H9 (cell line): Measurements from ENCODE around the gene TTC9B. TPM values are rescaled to one million over a fixed set of nuclear protein-coding genes. Genes with fewer than 3 reads are reported as not detected.
A peak's percentile ranks its signal among the peaks of the same experiment; 100 is the strongest.

Source experiments
- DNase-seq: peaks from one replicate; pipeline ENCODE4 v3.0.0-alpha.2; 2017
- H2AFZ ChIP-seq: one replicate; pipeline ENCODE4 v1.6.1; 2013; ENCODE audit warnings: mild to moderate bottlenecking, low read length, control low read depth, moderate library complexity
- H2AK5ac ChIP-seq: 2 replicates; pipeline ENCODE4 v1.6.1; 2013; ENCODE audit warnings: low read length, control low read depth, mixed read lengths; ENCODE audit not compliant: insufficient read length
- H2BK120ac ChIP-seq: one replicate; pipeline ENCODE4 v1.6.1; 2013; ENCODE audit warnings: low read depth, mild to moderate bottlenecking, low read length, control low read depth, inconsistent platforms; ENCODE audit not compliant: poor library complexity, severe bottlenecking
- H2BK12ac ChIP-seq: 2 replicates; pipeline ENCODE4 v1.6.1; 2013; ENCODE audit warnings: low read length, control low read depth, mixed read lengths, low read depth; ENCODE audit not compliant: insufficient read length
- H2BK15ac ChIP-seq: 2 replicates; pipeline ENCODE4 v1.6.1; 2013; ENCODE audit warnings: low read depth, low read length, control low read depth
- H2BK20ac ChIP-seq: one replicate; pipeline ENCODE4 v1.6.1; 2013; ENCODE audit warnings: low read depth, mild to moderate bottlenecking, low read length, control low read depth, inconsistent platforms; ENCODE audit not compliant: poor library complexity, severe bottlenecking
- H2BK5ac ChIP-seq: 2 replicates; pipeline ENCODE4 v1.6.1; 2013; ENCODE audit warnings: low read length, control low read depth, mixed read lengths; ENCODE audit not compliant: insufficient read length
- H3K14ac ChIP-seq: 2 replicates; pipeline ENCODE4 v1.6.1; 2013; ENCODE audit warnings: low read length, control low read depth; ENCODE audit not compliant: insufficient read depth
- H3K18ac ChIP-seq: 2 replicates; pipeline ENCODE4 v1.6.1; 2013; ENCODE audit warnings: low read depth, mild to moderate bottlenecking, mixed read lengths, low read length, control low read depth; ENCODE audit not compliant: insufficient read length
- H3K23ac ChIP-seq: 2 replicates; pipeline ENCODE4 v1.6.1; 2013; ENCODE audit warnings: low read length, control low read depth, mixed read lengths, low read depth; ENCODE audit not compliant: insufficient read length
- H3K23me2 ChIP-seq: 2 replicates; pipeline ENCODE4 v1.6.1; 2013; ENCODE audit warnings: low read depth, mild to moderate bottlenecking, mixed read lengths, low read length, control low read depth; ENCODE audit not compliant: insufficient read length, poor library complexity, severe bottlenecking
- H3K27ac ChIP-seq: 2 replicates; pipeline ENCODE4 v1.5.1; 2013; ENCODE audit warnings: low read length, control low read depth, mixed read lengths, low read depth; ENCODE audit not compliant: insufficient read length
- H3K27me3 ChIP-seq: 2 replicates; pipeline ENCODE4 v1.6.1; 2013; ENCODE audit warnings: low read length, control low read depth, inconsistent platforms; ENCODE audit not compliant: insufficient read depth
- H3K4ac ChIP-seq: 2 replicates; pipeline ENCODE4 v1.6.1; 2013; ENCODE audit warnings: low read depth, mild to moderate bottlenecking, control low read depth, inconsistent platforms, low read length, moderate library complexity
- H3K4me1 ChIP-seq: 2 replicates; pipeline ENCODE4 v1.6.1; 2013; ENCODE audit warnings: low read length, control low read depth, inconsistent platforms; ENCODE audit not compliant: insufficient read depth
- H3K4me2 ChIP-seq: 2 replicates; pipeline ENCODE4 v1.6.1; 2013; ENCODE audit warnings: low read length, control low read depth, mixed read lengths; ENCODE audit not compliant: insufficient read length, insufficient read depth
- H3K56ac ChIP-seq: 2 replicates; pipeline ENCODE4 v1.6.1; 2013; ENCODE audit warnings: low read depth, mild to moderate bottlenecking, mixed read lengths, low read length, control low read depth; ENCODE audit not compliant: insufficient read length
- H3K79me1 ChIP-seq: 2 replicates; pipeline ENCODE4 v1.6.1; 2013; ENCODE audit warnings: low read depth, mild to moderate bottlenecking, moderate library complexity, low read length, control low read depth, inconsistent platforms; ENCODE audit not compliant: insufficient read depth, poor library complexity, severe bottlenecking
- H3K79me2 ChIP-seq: 2 replicates; pipeline ENCODE4 v1.6.1; 2013; ENCODE audit warnings: low read length, control low read depth, inconsistent platforms; ENCODE audit not compliant: insufficient read depth
- H3K9ac ChIP-seq: 2 replicates; pipeline ENCODE4 v1.6.1; 2013; ENCODE audit warnings: low read length, control low read depth, mixed read lengths; ENCODE audit not compliant: insufficient read length; ENCODE audit errors: extremely low read depth
- H3K9me3 ChIP-seq: one replicate; pipeline ENCODE4 v1.6.1; 2013; ENCODE audit warnings: low read depth, low read length, inconsistent platforms; ENCODE audit not compliant: control insufficient read depth
- H3T11ph ChIP-seq: one replicate; pipeline ENCODE4 v1.6.1; 2013; ENCODE audit warnings: mild to moderate bottlenecking, low read length, control low read depth, inconsistent platforms
- H4K20me1 ChIP-seq: one replicate; pipeline ENCODE4 v1.6.1; 2013; ENCODE audit not compliant: control insufficient read depth, insufficient read length, insufficient read depth
- H4K5ac ChIP-seq: 2 replicates; pipeline ENCODE4 v1.6.1; 2013; ENCODE audit warnings: low read depth, mild to moderate bottlenecking, mixed read lengths, low read length, control low read depth; ENCODE audit not compliant: insufficient read length
- H4K8ac ChIP-seq: replicated peaks from 2 replicates; pipeline ENCODE4 v1.6.1; 2013; ENCODE audit warnings: low read length, control low read depth, mixed read lengths, low read depth; ENCODE audit not compliant: insufficient read length
- H4K91ac ChIP-seq: 2 replicates; pipeline ENCODE4 v1.6.1; 2013; ENCODE audit warnings: low read depth, mild to moderate bottlenecking, moderate library complexity, mixed read lengths, low read length, control low read depth; ENCODE audit not compliant: insufficient read length
- H3K27ac Mint-ChIP-seq, 3 experiments: 2 replicates in 2 of 3; 3 replicates in 1 of 3; pipeline ENCODE4 v1.8.0; 2020 to 2021; ENCODE audit warnings: mixed read lengths in 3 of 3, mild to moderate bottlenecking in 1 of 3, moderate library complexity in 1 of 3
- H3K27me3 Mint-ChIP-seq: 2 replicates; pipeline ENCODE4 v1.8.0; 2021; ENCODE audit warnings: low read depth, mild to moderate bottlenecking, moderate library complexity, mixed read lengths
- H3K36me3 Mint-ChIP-seq, 3 experiments: 2 replicates in 2 of 3; 3 replicates in 1 of 3; pipeline ENCODE4 v1.8.0; 2020 to 2021; ENCODE audit warnings: low read depth in 3 of 3, mixed read lengths in 3 of 3; ENCODE audit not compliant: insufficient read depth in 1 of 3
- H3K4me1 Mint-ChIP-seq, 2 experiments: 2 replicates each; pipeline ENCODE4 v1.8.0; 2020; ENCODE audit warnings: mixed read lengths in 2 of 2
- H3K4me3 Mint-ChIP-seq, 2 experiments: 2 replicates in 1 of 2; 3 replicates in 1 of 2; pipeline ENCODE4 v1.8.0; 2020 to 2021; ENCODE audit warnings: mild to moderate bottlenecking in 2 of 2, mixed read lengths in 2 of 2, moderate library complexity in 1 of 2
- H3K9me3 Mint-ChIP-seq, 2 experiments: 2 replicates in 1 of 2; 3 replicates in 1 of 2; pipeline ENCODE4 v1.8.0; 2020; ENCODE audit warnings: mild to moderate bottlenecking in 2 of 2, mixed read lengths in 2 of 2, moderate library complexity in 1 of 2
- CTCF ChIP-seq: fragments of 200-600 bp; sonication (generic); conservative IDR thresholded peaks from 3 replicates; pipeline ENCODE4 v1.8.0; 2021; ENCODE audit warnings: antibody characterized with exemption, mild to moderate bottlenecking
- WGBS: extraction: QIAGEN DNeasy Blood & Tissue Kit; methylation state at CpG from one replicate; pipeline ENCODE4 v1.1.7; 2013; ENCODE audit warnings: missing lambda C conversion rate, low lambda C conversion rate, mixed read lengths; ENCODE audit not compliant: insufficient read length; ENCODE audit errors: extremely low coverage; 5-methylcytosine and 5-hydroxymethylcytosine counted together
- total RNA-seq: library from RNA; stranded (reverse); gene quantifications from 2 replicates; pipeline ENCODE4 v1.2.1, GENCODE V29; 2021

Gene TTC9B
- total RNA-seq, 1 experiment from 2014 or later: 0.15 TPM

- Histone ChIP-seq H4K5ac (no peak overlapping the region), H2BK12ac (no peak overlapping the region), H3K79me2 (no peaks in the 10 kb centered on the region), H2BK20ac (no peak overlapping the region), H3T11ph (no peak overlapping the region), H3K14ac (no peak overlapping the region), H2BK120ac (no peak overlapping the region), H4K91ac (no peak overlapping the region), H3K4ac (no peak overlapping the region), H3K9me3 (no peaks in the 10 kb centered on the region), H4K20me1 (no peaks in the 10 kb centered on the region), H3K18ac (no peak overlapping the region), H3K23ac (no peak overlapping the region), H3K56ac (no peak overlapping the region), H2AK5ac (no peak overlapping the region), H3K23me2 (no peaks in the 10 kb centered on the region), H3K9ac (no peak overlapping the region), H3K4me1 (peaks cover 2% of the 10 kb centered on the region; the same call in 1 of the 2 replicates), H2BK15ac (no peak overlapping the region), H2BK5ac (no peak overlapping the region), H3K27me3 (no peaks in the 10 kb centered on the region), H3K79me1 (no peaks in the 10 kb centered on the region), H4K8ac (no peak overlapping the region), H3K4me2 (no peak overlapping the region), H2AFZ (no peak overlapping the region), H3K27ac (no peak overlapping the region)
- TF ChIP-seq CTCF: no peak
- no CpG with 5 or more reads among the region's 6 CpGs for whole genome bisulfite sequencing
- peaks cover 19% of the 10 kb centered on the region in 2 experiments for H3K4me1 Mint-ChIP-seq
- H3K27ac Mint-ChIP-seq: peak overlapping the region; percentile 8 to 74 (median 74); a peak in 4 of 7 replicates
- peak overlapping the region in 1 of 2 experiments; percentile 15; a peak in 2 of 5 replicates for H3K4me3 Mint-ChIP-seq
- DNase-seq: no peak
- H3K9me3 Mint-ChIP-seq: no peaks in the 10 kb centered on the region
- H3K27me3 Mint-ChIP-seq: peaks cover 1% of the 10 kb centered on the region
- H3K36me3 Mint-ChIP-seq: peaks cover 0 to 13% (median 13%) of the 10 kb centered on the region in 3 experiments; a peak in 4 of 7 replicates
Measured at GRCh38 chr19:40231057-40231456, 12.9 kb upstream of the TTC9B start.
